ENCODE data around the gene ATF7IP2. TPM values are rescaled to one million over a fixed set of nuclear protein-coding genes. Genes with fewer than 3 reads are reported as not detected.

The ATF7IP2 gene
- total and polyA plus RNA-seq, 10 of the 15 experiments (the other 5 are each of a cell fraction or from before 2014, with no cell fraction given): 24.6 to 82.1 (median 51.9) TPM

- Histone ChIP-seq H2AFZ (ENCODE audit: control insufficient read depth, low read depth, low read length) (no peak overlapping the region), H3K27me3 (replicated peaks in 1 of 2; ENCODE audit: control insufficient read depth in 2 of 2, insufficient read depth in 2 of 2, low read length in 1 of 2) (no peaks in the 10 kb centered on the region), H3K4me3 (no peak overlapping the region), H3K9ac (ENCODE audit: control insufficient read depth, insufficient read depth, low read length) (no peak overlapping the region), H3K9me3 (replicated peaks; ENCODE audit: control insufficient read depth, insufficient read depth, low read length) (no peaks in the 10 kb centered on the region), H4K20me1 (ENCODE audit: control insufficient read depth, insufficient read depth) (no peaks in the 10 kb centered on the region), H3K79me2 (ENCODE audit: control insufficient read depth, insufficient read depth, low read length) (no peaks in the 10 kb centered on the region), H3K4me2 (ENCODE audit: control insufficient read depth, insufficient read depth) (no peak overlapping the region), H3K36me3 (ENCODE audit: control insufficient read depth in 2 of 2, insufficient read depth in 2 of 2, low read length in 1 of 2) (no peaks in the 10 kb centered on the region), H3K4me1 (ENCODE audit: control insufficient read depth, insufficient read depth, low read length) (no peaks in the 10 kb centered on the region; the same call in 1 of the 2 replicates), H3K27ac (ENCODE audit: control insufficient read depth, insufficient read depth) (no peak overlapping the region)
- no peak for TF ChIP-seq USF2 (IDR thresholded peaks at IDR 0.05; ENCODE audit: borderline replicate concordance, low read depth, low read length)
- no peak for TF ChIP-seq RB1 (IDR thresholded peaks at IDR 0.05; ENCODE audit: borderline replicate concordance)
- no peak for TF ChIP-seq TCF12 (IDR thresholded peaks at IDR 0.05; ENCODE audit: low read depth, low read length)
- no peak for TF ChIP-seq SRF (IDR thresholded peaks at IDR 0.05; ENCODE audit: low read depth in 2 of 2, low read length in 2 of 2)
- no peak for TF ChIP-seq EGR1 (IDR thresholded peaks at IDR 0.05; ENCODE audit: borderline replicate concordance in 1 of 2, low read depth in 2 of 2, low read length in 2 of 2)
- TF ChIP-seq SMAD5 (IDR thresholded peaks at IDR 0.05; ENCODE audit: low read depth): no peak
- TF ChIP-seq RCOR1 (conservative IDR thresholded peaks at IDR 0.05; ENCODE audit: low read depth, low read length): no peak
- no peak for TF ChIP-seq CBX3 (IDR thresholded peaks at IDR 0.05; ENCODE audit: borderline replicate concordance, low read depth)
- TF ChIP-seq ZNF384 (IDR thresholded peaks at IDR 0.05; ENCODE audit: borderline replicate concordance, low read depth, low read length): no peak
- TF ChIP-seq MYB (IDR thresholded peaks at IDR 0.05; ENCODE audit: borderline replicate concordance, low read depth, low read length): no peak
- TF ChIP-seq YBX1 (IDR thresholded peaks at IDR 0.05): no peak
- no peak for TF ChIP-seq CTCF (IDR thresholded peaks at IDR 0.05 in 2 of 3, conservative IDR thresholded peaks at IDR 0.05 in 1 of 3; ENCODE audit: control insufficient read depth in 2 of 3, extremely low read depth in 1 of 3, insufficient read depth in 1 of 3, low read depth in 3 of 3, low read length in 3 of 3)
- no peak for TF ChIP-seq PAX8 (IDR thresholded peaks at IDR 0.05)
- no peak for TF ChIP-seq POU2F2 (IDR thresholded peaks at IDR 0.05; ENCODE audit: borderline replicate concordance, low read depth, low read length)
- TF ChIP-seq, protein P1, sequence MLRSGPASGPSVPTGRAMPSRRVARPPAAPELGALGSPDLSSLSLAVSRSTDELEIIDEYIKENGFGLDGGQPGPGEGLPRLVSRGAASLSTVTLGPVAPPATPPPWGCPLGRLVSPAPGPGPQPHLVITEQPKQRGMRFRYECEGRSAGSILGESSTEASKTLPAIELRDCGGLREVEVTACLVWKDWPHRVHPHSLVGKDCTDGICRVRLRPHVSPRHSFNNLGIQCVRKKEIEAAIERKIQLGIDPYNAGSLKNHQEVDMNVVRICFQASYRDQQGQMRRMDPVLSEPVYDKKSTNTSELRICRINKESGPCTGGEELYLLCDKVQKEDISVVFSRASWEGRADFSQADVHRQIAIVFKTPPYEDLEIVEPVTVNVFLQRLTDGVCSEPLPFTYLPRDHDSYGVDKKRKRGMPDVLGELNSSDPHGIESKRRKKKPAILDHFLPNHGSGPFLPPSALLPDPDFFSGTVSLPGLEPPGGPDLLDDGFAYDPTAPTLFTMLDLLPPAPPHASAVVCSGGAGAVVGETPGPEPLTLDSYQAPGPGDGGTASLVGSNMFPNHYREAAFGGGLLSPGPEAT (IDR thresholded peaks at IDR 0.05; ENCODE audit: low read depth): no peak
- no TSS peak for BruUV-seq (replicated peaks)
- SMC1A ChIA-PET (ENCODE audit: uncharacterized antibody, unreplicated experiment): interaction anchor here (0.5 kb wide), 1 partner anchor 111 kb away, joined by 3 read pairs; no protein-coding TSS in a partner anchor
- POLR2A ChIA-PET: no interaction called here
- FAIRE-seq: no peak
- intact Hi-C loops (cut with micrococcal nuclease; ENCODE audit: unreplicated experiment): no loop called here
- RAD21 ChIA-PET (ENCODE audit: unreplicated experiment): no interaction called here
- ATAC-seq: no peak
- no peak for DNase-seq (ENCODE audit: low read depth, low spot score)
- in situ Hi-C loops (cut with MboI): no loop called here
- WGBS (ENCODE audit: insufficient coverage, insufficient replicate concordance, low lambda C conversion rate, missing lambda C conversion rate): 65% methylated on average over 11 of the region's 11 CpGs
- CTCF ChIA-PET: no interaction called here
These were observed 28.7 kb upstream of the ATF7IP2 start for GRCh38 chr16:10356870-10357842.

All from GM12878 (cell line).